ENCODE measurements around the gene CLMP.

The CLMP gene

DNA sequence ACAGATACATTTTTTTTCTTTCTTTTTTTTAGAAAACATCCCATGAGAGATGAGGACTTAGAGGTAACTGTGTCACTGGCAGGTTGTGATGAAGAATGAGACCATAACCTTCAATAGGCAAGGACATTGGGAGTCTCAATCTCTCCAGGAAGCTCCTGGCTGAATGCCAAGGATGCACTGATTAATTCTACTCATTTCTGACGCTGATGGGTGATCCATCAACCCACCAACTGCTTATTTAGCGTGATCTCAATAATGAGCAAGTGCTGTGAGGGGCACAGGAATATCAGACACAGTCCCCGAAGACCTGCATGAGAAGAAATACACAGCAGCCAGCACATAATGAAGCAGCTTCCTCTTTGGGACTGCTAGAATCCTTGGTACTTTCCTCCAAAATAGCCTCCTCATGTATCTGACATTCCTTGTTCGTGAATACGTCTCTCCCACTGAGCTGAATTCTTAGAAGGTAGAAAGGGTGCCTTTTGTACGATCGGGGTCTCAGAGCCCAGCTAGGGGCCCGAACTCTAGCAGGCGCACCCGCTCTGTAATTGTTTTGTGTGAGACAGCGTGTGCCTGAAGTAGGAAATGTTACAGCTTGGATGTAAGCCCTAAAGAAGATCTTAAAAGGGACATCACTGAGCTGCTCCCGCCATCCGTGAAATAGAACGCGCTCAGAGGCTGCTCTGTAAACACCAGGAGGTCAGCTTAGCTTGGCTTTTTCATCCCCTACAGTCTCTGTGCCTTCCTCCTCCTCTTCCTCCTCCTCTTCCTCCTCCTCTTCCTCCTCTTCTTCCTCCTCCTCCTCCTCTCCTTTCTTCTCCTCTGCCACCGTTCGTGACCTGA lies 7.2 kb downstream of the CLMP start:
- no peak for DNase-seq

DNA sequence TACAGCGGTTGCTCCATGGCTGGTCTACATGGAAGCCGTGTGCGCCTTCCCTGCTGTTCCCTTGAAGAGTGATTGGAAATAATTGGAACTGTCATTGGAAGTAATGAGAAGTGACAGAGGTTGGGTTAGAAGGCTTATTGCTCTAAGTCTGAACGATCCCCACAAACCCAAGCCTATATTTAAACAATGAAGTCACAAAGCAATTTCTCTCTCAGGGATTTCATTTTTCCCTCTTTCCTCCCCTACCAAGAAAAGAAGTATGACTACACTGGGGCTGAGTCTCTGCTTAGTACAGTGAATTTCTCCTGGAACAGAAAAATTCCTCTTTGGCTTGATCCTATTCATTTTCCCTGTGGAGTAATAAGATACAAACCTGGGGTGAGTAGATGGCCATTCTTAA lies 7.8 kb downstream of the CLMP start:
- DNase-seq, result no peak

- DNase-seq, result no peak
These were observed 8.8 kb downstream of the CLMP start for GRCh38 chr11:123186286-123186685.

GRCh38 chr11:123185326-123185725 lies 9.7 kb downstream of the CLMP start:
- no peak for DNase-seq

GRCh38 chr11:123184531-123184930 lies 10.5 kb downstream of the CLMP start:
- DNase-seq, result no peak

GRCh38 chr11:123183391-123184099 lies 11.5 kb downstream of the CLMP start:
- DNase-seq, result no peak

- no peak for DNase-seq
These were observed 13.1 kb downstream of the CLMP start for GRCh38 chr11:123181767-123182500.

DNA sequence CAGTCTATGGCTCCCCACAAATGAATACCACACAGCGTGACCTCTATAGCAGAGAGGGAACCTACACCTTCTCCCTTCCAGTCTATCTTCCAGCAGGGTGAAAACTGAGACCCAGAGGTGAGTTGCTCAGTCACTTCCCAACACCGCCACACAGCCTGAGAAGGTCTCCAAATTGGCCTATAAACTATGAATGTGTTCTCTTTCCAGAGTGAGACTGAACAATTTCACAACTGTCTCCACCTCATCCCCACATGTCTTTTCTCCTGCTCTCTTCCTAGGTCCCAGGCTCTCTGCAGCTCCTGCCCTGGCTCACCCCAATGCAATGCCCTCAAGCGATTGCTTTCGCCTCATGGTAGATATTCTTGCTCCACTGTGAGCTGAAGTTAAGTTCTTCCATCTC lies 14.0 kb downstream of the CLMP start:
- no peak for DNase-seq

- no peak for DNase-seq
These were observed 14.5 kb downstream of the CLMP start for GRCh38 chr11:123180574-123180973.

DNA sequence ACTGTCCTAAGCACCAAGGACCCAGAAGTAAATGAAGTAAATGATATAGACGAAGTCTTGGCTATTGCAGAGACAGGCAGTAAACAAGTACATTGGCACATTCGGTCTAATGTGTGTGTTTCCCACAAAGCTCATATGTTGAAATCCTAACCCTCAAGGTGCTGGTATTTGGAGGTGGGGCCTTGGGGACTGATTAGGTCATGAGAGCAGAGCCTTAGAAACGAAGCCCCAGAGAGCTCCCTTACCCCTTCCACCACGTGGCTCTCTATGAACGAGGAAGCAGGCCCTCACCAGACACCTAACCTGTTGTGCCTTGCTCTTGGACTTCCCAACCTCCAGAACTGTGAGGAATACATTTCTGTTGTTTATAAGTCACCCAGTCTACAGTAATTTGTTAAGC lies 14.9 kb downstream of the CLMP start:
- no peak for DNase-seq

DNA sequence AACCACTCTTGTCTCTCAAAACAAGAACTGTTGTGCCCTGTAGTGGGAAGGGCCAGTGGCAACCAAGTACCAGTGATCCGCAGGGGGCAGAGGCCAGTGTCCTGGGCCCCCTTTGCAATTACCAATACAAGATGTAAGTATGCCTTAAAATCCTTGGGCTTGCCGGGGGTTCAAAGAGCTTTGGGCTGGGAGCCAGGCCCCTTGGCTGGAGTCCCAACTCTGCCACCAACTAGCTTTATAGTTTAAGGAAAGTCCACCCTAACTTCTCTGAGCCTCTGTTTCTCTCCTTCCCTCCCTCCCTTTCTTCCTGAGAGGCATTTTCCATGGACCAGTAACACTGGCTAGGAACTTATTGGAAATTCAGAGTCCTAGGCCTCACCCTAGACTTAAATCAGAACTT lies 15.5 kb downstream of the CLMP start:
- DNase-seq, result no peak

- DNase-seq, result no peak
These were observed 16.9 kb downstream of the CLMP start for GRCh38 chr11:123178186-123178585.

GRCh38 chr11:123176785-123177184 lies 18.3 kb downstream of the CLMP start:
- DNase-seq, result no peak

GRCh38 chr11:123174196-123175183 lies 20.6 kb downstream of the CLMP start:
- peak; percentile 41 for DNase-seq

DNA sequence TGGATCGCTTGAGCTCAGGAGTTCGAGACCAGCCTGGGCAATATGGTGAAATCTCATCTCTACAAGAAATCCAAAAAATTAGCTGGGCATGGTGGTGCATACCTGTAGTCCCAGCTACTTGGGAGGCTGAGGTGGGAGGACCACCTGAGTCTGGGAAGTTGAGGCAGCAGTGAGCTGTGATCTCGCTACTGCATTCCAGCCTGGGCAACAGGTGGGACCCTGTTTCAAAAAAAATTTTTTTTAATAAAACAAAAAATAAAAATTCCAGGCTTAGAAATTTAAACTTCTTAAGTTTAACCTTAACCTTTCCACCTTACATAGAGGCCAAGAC lies 21.2 kb downstream of the CLMP start:
- DNase-seq, result no peak

GRCh38 chr11:123173040-123173855 lies 21.8 kb downstream of the CLMP start:
- peak; percentile 43 for DNase-seq

DNA sequence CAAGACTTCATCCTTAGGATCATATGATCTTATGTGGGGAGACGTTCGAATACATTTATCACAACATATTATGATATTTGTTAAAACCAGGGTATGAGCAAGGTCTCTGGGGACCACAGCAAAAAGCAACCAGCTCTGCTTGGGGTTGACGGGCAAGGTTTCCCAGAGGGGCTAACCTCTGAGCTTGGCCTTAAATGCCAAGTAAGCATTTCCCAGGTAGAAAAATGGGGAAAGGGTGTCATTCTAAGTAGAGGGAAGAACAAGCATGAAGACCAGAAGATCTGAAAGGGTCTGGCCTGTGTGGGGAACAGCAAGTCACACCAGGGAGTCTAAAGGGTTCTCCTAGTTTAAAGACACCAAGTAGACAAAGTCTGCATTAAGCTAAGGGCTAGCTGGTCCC lies 24.1 kb downstream of the CLMP start:
- no peak for DNase-seq

DNA sequence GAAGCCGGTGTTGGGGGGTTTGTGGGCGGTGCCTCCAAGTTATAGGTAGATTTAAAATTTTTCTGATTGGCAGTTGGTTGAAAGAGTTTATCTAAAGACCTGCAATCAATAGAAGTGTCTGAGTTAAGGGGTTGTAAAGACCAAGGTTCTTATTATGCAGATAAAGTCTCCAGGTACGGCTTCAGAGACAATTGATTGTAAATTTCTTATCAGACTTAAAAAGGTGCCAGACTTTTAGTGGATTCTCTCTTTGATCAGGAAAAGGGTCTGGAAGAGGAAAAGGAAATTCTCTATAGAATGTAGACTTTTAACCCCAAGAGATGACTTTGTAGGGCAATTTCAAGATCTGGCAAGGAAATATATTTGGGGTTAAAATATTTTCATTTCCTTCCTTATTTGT lies 25.2 kb downstream of the CLMP start:
- DNase-seq, result no peak

- DNase-seq, result no peak
These were observed 26.0 kb downstream of the CLMP start for GRCh38 chr11:123168955-123169484.

DNA sequence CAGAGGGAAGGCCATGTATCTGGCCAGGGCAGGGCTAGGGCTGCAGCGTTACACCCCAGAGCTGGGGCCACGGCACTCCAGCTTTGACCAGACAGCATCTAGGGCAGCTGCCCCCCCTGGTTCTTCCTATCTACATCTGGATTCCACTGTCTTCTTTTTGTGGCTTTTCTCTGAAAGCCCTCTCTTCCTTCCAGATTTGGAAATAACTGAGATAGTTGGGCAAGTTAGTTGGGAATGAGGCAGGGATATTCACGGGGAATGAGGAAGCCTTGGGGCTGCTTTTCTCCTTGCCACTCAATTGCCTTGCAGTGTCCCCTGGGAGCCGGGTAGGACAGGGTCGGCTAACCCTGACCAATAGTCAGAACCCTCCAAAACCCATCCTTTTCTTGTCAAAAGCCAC lies 26.8 kb downstream of the CLMP start:
- DNase-seq, result no peak

DNA sequence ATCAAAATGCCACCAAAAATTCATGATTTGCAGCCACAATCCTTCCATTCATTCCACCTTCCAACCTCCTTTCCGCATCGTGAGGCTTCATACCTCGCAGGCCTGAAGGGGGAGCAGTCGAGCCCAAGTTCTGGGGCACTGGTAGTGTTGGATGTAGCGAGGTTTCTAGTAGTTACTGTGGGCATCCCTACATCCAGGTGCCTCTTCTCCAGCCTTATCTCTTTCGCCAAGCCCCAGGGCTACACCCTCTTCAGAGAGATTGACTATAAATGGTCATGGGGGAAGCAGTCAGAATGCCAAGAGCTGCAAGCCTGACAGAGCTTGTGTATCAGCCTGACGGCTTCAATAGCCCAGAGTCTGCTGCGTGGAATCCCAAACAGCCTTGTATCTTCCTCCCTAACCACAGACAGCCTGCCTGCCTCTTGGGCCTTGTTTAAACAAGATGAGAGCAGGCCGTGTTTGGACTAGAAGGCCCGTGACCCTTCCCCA lies 28.9 kb downstream of the CLMP start:
- DNase-seq, result no peak

Measured in femur (tissue), 1 donor.